Renal cortical epithelial cell (primary cell): Measurements from ENCODE around the gene ATF6B. TPM values are rescaled to one million over a fixed set of nuclear protein-coding genes. Genes with fewer than 3 reads are reported as not detected.
"Not testable (repeated sequence)": the region's sequence is repeated elsewhere in the genome, so short reads cannot be mapped to it uniquely, and the experiment has no call there.

Experiments used
- DNase-seq: peaks from one replicate; pipeline ENCODE4 v3.0.0-alpha.2; 2011; ENCODE audit warnings: low read depth
- total RNA-seq: library from RNA; depleted of rRNA; stranded (reverse); fragments of >200 nt; gene quantifications from 2 replicates; pipeline ENCODE4 v1.2.3, GENCODE V29; 2014

ATF6B gene
- total RNA-seq, 1 donor from 2014 or later = 26.2 TPM

- DNase-seq = peak; percentile 68
Measured at GRCh38 chr6:32154514-32155161, 26.6 kb upstream of the ATF6B start.

GRCh38 chr6:32153564-32154513, 25.8 kb upstream of the ATF6B start, which contains the start of gene PPT2:
Gene PPT2, plus strand, starts transcription at chr6:32154141. Its CDS starts 454 bp downstream, at chr6:32154595.
- peak; percentile 83 for DNase-seq

- DNase-seq = peak; percentile 24
Measured at GRCh38 chr6:32152769-32153563, 24.9 kb upstream of the ATF6B start.

GRCh38 chr6:32151863-32152768, 24.1 kb upstream of the ATF6B start, which contains the start of gene PRRT1:
Gene PRRT1, minus strand, starts transcription at chr6:32151939. Its CDS starts 112 bp downstream, at chr6:32151827.
- no peak for DNase-seq

GRCh38 chr6:32151181-32151862, 23.3 kb upstream of the ATF6B start:
- no peak for DNase-seq

- no peak for DNase-seq
Measured at GRCh38 chr6:32149932-32150870, 22.2 kb upstream of the ATF6B start.

- no peak for DNase-seq
Measured at GRCh38 chr6:32149092-32149755, 21.2 kb upstream of the ATF6B start.

- DNase-seq = peak; percentile 58
Measured at GRCh38 chr6:32148289-32149091, 20.4 kb upstream of the ATF6B start.

GRCh38 chr6:32147401-32148132, 19.5 kb upstream of the ATF6B start:
- no peak for DNase-seq

GRCh38 chr6:32146687-32147086, 18.6 kb upstream of the ATF6B start:
- no peak for DNase-seq

- DNase-seq = peak; percentile 31
Measured at GRCh38 chr6:32146287-32146686, 18.2 kb upstream of the ATF6B start.

- not testable (repeated sequence) for DNase-seq
Measured at GRCh38 chr6:32144238-32144637, 16.2 kb upstream of the ATF6B start.

- DNase-seq = no peak
Measured at GRCh38 chr6:32140420-32141046, 12.5 kb upstream of the ATF6B start.

GRCh38 chr6:32139590-32139989, 11.5 kb upstream of the ATF6B start:
- DNase-seq = no peak

GRCh38 chr6:32137454-32137853, 9.4 kb upstream of the ATF6B start:
- DNase-seq = no peak

GRCh38 chr6:32133786-32134185, 5.7 kb upstream of the ATF6B start:
- DNase-seq = no peak

GRCh38 chr6:32132110-32132509, 4.1 kb upstream of the ATF6B start:
- DNase-seq = no peak
